WTC11 (cell line): ENCODE results near the gene DDX39A. TPM values are rescaled to one million over a fixed set of nuclear protein-coding genes. Genes with fewer than 3 reads are reported as not detected.

Source experiments
- CREM ChIP-seq: sonication (generic); formaldehyde crosslinking; IDR thresholded peaks from 2 replicates; pipeline ENCODE4 v1.8.1; 2022; ENCODE audit warnings: mild to moderate bottlenecking, missing genetic modification reagents, moderate library complexity
- ELF4 ChIP-seq: sonication (generic); formaldehyde crosslinking; IDR thresholded peaks from 2 replicates; pipeline ENCODE4 v1.8.1; 2022; ENCODE audit warnings: low read depth, mild to moderate bottlenecking, moderate library complexity, missing genetic modification reagents
- EMX1 ChIP-seq: fragments of 250-450 bp; sonication (Bioruptor Pico); IDR thresholded peaks from 2 replicates; pipeline ENCODE4 v1.8.0; 2021; ENCODE audit warnings: mild to moderate bottlenecking
- ETV6 ChIP-seq: sonication (generic); formaldehyde crosslinking; IDR thresholded peaks from 2 replicates; pipeline ENCODE4 v1.8.1; 2022; ENCODE audit warnings: mild to moderate bottlenecking, missing genetic modification reagents
- FOXJ3 ChIP-seq: sonication (generic); formaldehyde crosslinking; IDR thresholded peaks from 2 replicates; pipeline ENCODE4 v1.9.0; 2021; ENCODE audit warnings: missing genetic modification reagents, mild to moderate bottlenecking, borderline replicate concordance
- GABPB1 ChIP-seq: sonication (generic); formaldehyde crosslinking; IDR thresholded peaks from 2 replicates; pipeline ENCODE4 v1.8.1; 2023; ENCODE audit warnings: mild to moderate bottlenecking, missing genetic modification reagents
- JAZF1 ChIP-seq: fragments of 250-450 bp; sonication (Bioruptor Pico); IDR thresholded peaks from 2 replicates; pipeline ENCODE4 v1.9.0; 2021; ENCODE audit warnings: moderate library complexity, mild to moderate bottlenecking, inconsistent platforms
- KAT7 ChIP-seq: sonication (generic); formaldehyde crosslinking; IDR thresholded peaks from 2 replicates; pipeline ENCODE4 v1.8.1; 2023; ENCODE audit warnings: missing genetic modification reagents, mild to moderate bottlenecking, borderline replicate concordance
- NFE2L1 ChIP-seq: sonication (generic); formaldehyde crosslinking; IDR thresholded peaks from 2 replicates; pipeline ENCODE4 v1.8.1; 2023; ENCODE audit warnings: missing genetic modification reagents
- PRRX2 ChIP-seq: fragments of 250-450 bp; sonication (Bioruptor Pico); IDR thresholded peaks from 2 replicates; pipeline ENCODE4 v1.8.0; 2021; ENCODE audit warnings: mild to moderate bottlenecking
- TEAD4 ChIP-seq: sonication (generic); formaldehyde crosslinking; IDR thresholded peaks from 2 replicates; pipeline ENCODE4 v1.8.0; 2022; ENCODE audit warnings: mild to moderate bottlenecking, missing genetic modification reagents
- ZNF121 ChIP-seq: sonication (generic); formaldehyde crosslinking; IDR thresholded peaks from 2 replicates; pipeline ENCODE4 v1.8.0; 2023; ENCODE audit warnings: missing genetic modification reagents
- ZNF232 ChIP-seq: sonication (generic); formaldehyde crosslinking; IDR thresholded peaks from 2 replicates; pipeline ENCODE4 v1.8.0; 2022; ENCODE audit warnings: mild to moderate bottlenecking, missing genetic modification reagents
- ZNF396 ChIP-seq: fragments of 250-450 bp; sonication (Bioruptor Pico); IDR thresholded peaks from 2 replicates; pipeline ENCODE4 v1.8.0; 2021; ENCODE audit warnings: mild to moderate bottlenecking, moderate library complexity, borderline replicate concordance
- total RNA-seq: library from RNA; stranded (reverse); gene quantifications from 3 replicates; pipeline ENCODE4 v1.2.3, GENCODE V29; 2021
- TF ChIP-seq, protein P1 (sequence below): fragments of 250-450 bp; sonication (Bioruptor Pico); IDR thresholded peaks from 2 replicates; pipeline ENCODE4 v2.1.2; 2022; ENCODE audit warnings: mild to moderate bottlenecking, moderate library complexity
- TF ChIP-seq, protein P2 (sequence below): sonication (generic); formaldehyde crosslinking; IDR thresholded peaks from 2 replicates; pipeline ENCODE4 v1.8.0; 2022; ENCODE audit warnings: mild to moderate bottlenecking, missing genetic modification reagents
- TF ChIP-seq, protein P3 (sequence below): sonication (generic); formaldehyde crosslinking; IDR thresholded peaks from 2 replicates; pipeline ENCODE4 v1.8.1; 2022; ENCODE audit warnings: low read depth, mild to moderate bottlenecking, moderate library complexity, missing genetic modification reagents, borderline replicate concordance
- TF ChIP-seq, protein P4 (sequence below): sonication (generic); formaldehyde crosslinking; IDR thresholded peaks from 2 replicates; pipeline ENCODE4 v1.8.0; 2022; ENCODE audit warnings: mild to moderate bottlenecking, missing genetic modification reagents
- TF ChIP-seq, protein P5 (sequence below): fragments of 200-600 bp; IDR thresholded peaks from 2 replicates; pipeline ENCODE4 v1.8.0; 2022; ENCODE audit warnings: antibody characterized with exemption
- TF ChIP-seq, protein P6 (sequence below): fragments of 250-450 bp; sonication (Bioruptor Pico); IDR thresholded peaks from 2 replicates; pipeline ENCODE4 v1.9.0; 2021; ENCODE audit warnings: mild to moderate bottlenecking
- TF ChIP-seq, protein P7 (sequence below): sonication (generic); formaldehyde crosslinking; IDR thresholded peaks from 2 replicates; pipeline ENCODE4 v1.8.0; 2022; ENCODE audit warnings: mild to moderate bottlenecking, missing genetic modification reagents
- TF ChIP-seq, protein P8 (sequence below): sonication (generic); formaldehyde crosslinking; IDR thresholded peaks from 2 replicates; pipeline ENCODE4 v1.8.1; 2022; ENCODE audit warnings: low read depth, missing genetic modification reagents, borderline replicate concordance
- TF ChIP-seq, protein P9 (sequence below): fragments of 250-450 bp; sonication (Bioruptor Pico); conservative IDR thresholded peaks from 2 replicates; pipeline ENCODE4 v1.9.0; 2021; ENCODE audit warnings: mild to moderate bottlenecking
- TF ChIP-seq, protein P10 (sequence below): sonication (generic); formaldehyde crosslinking; IDR thresholded peaks from 2 replicates; pipeline ENCODE4 v1.8.1; 2023; ENCODE audit warnings: mild to moderate bottlenecking, missing genetic modification reagents

DDX39A gene
- total RNA-seq, 1 experiment from 2014 or later = 136 TPM

DNA sequence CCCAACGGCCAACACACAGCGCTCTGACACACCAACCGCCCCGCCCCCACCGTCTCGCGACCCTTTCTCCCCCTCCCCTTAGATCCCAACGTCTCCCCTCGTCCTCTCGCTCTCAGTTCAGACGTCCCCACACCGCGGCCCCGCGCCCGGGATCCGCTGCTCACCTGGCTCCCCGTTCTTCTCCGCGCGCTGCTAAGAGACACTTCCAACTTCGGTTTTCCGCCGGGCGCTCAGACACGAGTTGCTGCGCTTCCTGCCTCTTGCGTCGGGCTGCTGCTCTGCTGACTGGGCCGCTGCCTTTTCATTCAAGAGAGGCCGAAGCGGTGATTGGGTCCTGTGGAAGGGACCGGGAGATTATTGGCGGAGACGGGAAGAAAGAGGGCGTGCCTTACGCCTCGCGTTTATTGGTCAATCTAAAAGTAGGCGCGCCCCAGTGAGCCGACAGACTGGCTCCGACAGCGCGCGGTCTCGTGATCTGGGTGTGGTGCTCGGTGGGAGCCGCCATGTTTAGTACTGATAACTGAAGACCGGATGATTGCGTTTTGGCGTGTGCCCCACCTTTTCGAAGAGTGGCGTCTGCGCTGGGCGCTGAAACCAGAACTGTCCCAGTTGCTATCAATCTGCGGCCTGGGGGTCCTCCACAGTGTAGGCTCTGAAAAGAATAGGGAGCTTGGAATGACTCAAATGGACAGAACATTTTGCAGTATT, at the start of gene DDX39A (continued):
- TF ChIP-seq, protein P1, sequence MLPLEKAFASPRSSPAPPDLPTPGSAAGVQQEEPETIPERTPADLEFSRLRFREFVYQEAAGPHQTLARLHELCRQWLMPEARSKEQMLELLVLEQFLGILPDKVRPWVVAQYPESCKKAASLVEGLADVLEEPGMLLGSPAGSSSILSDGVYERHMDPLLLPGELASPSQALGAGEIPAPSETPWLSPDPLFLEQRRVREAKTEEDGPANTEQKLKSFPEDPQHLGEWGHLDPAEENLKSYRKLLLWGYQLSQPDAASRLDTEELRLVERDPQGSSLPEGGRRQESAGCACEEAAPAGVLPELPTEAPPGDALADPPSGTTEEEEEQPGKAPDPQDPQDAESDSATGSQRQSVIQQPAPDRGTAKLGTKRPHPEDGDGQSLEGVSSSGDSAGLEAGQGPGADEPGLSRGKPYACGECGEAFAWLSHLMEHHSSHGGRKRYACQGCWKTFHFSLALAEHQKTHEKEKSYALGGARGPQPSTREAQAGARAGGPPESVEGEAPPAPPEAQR (CRISPR knock-in tag) = no peak
- TF ChIP-seq ZNF121 (CRISPR knock-in tag) = no peak
- TF ChIP-seq EMX1 (CRISPR knock-in tag) = no peak
- no peak for TF ChIP-seq PRRX2 (CRISPR knock-in tag)
- peak; percentile 91; the same call in 1 of the 2 replicates for TF ChIP-seq ZNF232
- TF ChIP-seq, protein P2, sequence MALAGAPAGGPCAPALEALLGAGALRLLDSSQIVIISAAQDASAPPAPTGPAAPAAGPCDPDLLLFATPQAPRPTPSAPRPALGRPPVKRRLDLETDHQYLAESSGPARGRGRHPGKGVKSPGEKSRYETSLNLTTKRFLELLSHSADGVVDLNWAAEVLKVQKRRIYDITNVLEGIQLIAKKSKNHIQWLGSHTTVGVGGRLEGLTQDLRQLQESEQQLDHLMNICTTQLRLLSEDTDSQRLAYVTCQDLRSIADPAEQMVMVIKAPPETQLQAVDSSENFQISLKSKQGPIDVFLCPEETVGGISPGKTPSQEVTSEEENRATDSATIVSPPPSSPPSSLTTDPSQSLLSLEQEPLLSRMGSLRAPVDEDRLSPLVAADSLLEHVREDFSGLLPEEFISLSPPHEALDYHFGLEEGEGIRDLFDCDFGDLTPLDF (CRISPR knock-in tag) = no peak
- TF ChIP-seq, protein P3, sequence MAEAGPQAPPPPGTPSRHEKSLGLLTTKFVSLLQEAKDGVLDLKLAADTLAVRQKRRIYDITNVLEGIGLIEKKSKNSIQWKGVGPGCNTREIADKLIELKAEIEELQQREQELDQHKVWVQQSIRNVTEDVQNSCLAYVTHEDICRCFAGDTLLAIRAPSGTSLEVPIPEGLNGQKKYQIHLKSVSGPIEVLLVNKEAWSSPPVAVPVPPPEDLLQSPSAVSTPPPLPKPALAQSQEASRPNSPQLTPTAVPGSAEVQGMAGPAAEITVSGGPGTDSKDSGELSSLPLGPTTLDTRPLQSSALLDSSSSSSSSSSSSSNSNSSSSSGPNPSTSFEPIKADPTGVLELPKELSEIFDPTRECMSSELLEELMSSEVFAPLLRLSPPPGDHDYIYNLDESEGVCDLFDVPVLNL (CRISPR knock-in tag) = peak; percentile 71
- TF ChIP-seq, protein P4, sequence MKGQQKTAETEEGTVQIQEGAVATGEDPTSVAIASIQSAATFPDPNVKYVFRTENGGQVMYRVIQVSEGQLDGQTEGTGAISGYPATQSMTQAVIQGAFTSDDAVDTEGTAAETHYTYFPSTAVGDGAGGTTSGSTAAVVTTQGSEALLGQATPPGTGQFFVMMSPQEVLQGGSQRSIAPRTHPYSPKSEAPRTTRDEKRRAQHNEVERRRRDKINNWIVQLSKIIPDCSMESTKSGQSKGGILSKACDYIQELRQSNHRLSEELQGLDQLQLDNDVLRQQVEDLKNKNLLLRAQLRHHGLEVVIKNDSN (CRISPR knock-in tag) = peak; percentile 86
- no peak for TF ChIP-seq ELF4 (CRISPR knock-in tag)
- no peak for TF ChIP-seq KAT7 (CRISPR knock-in tag)
- no peak for TF ChIP-seq TEAD4 (CRISPR knock-in tag)
- no peak for TF ChIP-seq FOXJ3
- no peak for TF ChIP-seq JAZF1 (CRISPR knock-in tag)
- TF ChIP-seq GABPB1 (CRISPR knock-in tag) = no peak; the same call in none of the 2 replicates
- TF ChIP-seq, protein P5, sequence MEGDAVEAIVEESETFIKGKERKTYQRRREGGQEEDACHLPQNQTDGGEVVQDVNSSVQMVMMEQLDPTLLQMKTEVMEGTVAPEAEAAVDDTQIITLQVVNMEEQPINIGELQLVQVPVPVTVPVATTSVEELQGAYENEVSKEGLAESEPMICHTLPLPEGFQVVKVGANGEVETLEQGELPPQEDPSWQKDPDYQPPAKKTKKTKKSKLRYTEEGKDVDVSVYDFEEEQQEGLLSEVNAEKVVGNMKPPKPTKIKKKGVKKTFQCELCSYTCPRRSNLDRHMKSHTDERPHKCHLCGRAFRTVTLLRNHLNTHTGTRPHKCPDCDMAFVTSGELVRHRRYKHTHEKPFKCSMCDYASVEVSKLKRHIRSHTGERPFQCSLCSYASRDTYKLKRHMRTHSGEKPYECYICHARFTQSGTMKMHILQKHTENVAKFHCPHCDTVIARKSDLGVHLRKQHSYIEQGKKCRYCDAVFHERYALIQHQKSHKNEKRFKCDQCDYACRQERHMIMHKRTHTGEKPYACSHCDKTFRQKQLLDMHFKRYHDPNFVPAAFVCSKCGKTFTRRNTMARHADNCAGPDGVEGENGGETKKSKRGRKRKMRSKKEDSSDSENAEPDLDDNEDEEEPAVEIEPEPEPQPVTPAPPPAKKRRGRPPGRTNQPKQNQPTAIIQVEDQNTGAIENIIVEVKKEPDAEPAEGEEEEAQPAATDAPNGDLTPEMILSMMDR = no peak
- TF ChIP-seq, protein P6, sequence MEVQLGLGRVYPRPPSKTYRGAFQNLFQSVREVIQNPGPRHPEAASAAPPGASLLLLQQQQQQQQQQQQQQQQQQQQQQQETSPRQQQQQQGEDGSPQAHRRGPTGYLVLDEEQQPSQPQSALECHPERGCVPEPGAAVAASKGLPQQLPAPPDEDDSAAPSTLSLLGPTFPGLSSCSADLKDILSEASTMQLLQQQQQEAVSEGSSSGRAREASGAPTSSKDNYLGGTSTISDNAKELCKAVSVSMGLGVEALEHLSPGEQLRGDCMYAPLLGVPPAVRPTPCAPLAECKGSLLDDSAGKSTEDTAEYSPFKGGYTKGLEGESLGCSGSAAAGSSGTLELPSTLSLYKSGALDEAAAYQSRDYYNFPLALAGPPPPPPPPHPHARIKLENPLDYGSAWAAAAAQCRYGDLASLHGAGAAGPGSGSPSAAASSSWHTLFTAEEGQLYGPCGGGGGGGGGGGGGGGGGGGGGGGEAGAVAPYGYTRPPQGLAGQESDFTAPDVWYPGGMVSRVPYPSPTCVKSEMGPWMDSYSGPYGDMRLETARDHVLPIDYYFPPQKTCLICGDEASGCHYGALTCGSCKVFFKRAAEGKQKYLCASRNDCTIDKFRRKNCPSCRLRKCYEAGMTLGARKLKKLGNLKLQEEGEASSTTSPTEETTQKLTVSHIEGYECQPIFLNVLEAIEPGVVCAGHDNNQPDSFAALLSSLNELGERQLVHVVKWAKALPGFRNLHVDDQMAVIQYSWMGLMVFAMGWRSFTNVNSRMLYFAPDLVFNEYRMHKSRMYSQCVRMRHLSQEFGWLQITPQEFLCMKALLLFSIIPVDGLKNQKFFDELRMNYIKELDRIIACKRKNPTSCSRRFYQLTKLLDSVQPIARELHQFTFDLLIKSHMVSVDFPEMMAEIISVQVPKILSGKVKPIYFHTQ (CRISPR knock-in tag) = no peak
- TF ChIP-seq, protein P7, sequence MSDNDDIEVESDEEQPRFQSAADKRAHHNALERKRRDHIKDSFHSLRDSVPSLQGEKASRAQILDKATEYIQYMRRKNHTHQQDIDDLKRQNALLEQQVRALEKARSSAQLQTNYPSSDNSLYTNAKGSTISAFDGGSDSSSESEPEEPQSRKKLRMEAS = peak; percentile 97
- TF ChIP-seq NFE2L1 (CRISPR knock-in tag) = peak; percentile 56
- TF ChIP-seq, protein P8, sequence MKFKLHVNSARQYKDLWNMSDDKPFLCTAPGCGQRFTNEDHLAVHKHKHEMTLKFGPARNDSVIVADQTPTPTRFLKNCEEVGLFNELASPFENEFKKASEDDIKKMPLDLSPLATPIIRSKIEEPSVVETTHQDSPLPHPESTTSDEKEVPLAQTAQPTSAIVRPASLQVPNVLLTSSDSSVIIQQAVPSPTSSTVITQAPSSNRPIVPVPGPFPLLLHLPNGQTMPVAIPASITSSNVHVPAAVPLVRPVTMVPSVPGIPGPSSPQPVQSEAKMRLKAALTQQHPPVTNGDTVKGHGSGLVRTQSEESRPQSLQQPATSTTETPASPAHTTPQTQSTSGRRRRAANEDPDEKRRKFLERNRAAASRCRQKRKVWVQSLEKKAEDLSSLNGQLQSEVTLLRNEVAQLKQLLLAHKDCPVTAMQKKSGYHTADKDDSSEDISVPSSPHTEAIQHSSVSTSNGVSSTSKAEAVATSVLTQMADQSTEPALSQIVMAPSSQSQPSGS (CRISPR knock-in tag) = no peak
- 0 out of 2 replicates have a peak, but pooled peaks have one; percentile 69 for TF ChIP-seq CREM
- TF ChIP-seq, protein P9, sequence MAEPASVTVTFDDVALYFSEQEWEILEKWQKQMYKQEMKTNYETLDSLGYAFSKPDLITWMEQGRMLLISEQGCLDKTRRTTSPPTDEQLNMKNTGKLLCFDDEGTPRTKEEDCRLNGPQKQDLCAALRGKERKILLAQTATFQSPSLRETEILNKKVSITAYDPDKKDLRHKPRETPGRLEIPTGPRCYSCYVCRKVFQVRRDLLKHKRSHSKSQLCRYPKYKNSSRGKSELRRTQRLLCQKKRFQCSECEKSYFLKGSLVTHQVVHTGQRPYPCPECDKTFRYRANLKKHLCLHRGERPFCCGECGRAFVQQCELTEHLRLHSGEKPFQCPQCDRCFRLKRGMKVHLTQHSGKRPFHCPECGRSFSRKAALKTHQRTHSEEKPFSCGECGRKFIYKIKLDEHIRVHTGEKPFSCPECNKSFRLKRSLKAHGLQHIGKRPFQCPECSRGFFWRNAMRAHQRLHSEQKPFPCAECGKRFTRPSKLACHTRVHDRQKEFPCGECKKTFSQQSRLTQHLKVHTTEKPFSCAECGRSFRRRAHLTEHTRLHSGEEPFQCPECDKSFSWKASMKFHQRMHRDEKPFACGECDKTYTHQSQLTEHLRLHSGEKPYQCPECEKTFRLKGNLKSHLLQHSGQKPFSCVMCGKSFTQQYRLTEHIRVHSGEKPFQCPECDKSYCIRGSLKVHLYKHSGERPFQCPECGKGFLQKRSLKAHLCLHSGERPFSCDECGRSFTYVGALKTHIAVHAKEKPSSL = no peak
- no peak for TF ChIP-seq ZNF396 (CRISPR knock-in tag)
- 0 out of 2 replicates have a peak, but pooled peaks have one; percentile 9 for TF ChIP-seq ETV6 (CRISPR knock-in tag)
- TF ChIP-seq, protein P10, sequence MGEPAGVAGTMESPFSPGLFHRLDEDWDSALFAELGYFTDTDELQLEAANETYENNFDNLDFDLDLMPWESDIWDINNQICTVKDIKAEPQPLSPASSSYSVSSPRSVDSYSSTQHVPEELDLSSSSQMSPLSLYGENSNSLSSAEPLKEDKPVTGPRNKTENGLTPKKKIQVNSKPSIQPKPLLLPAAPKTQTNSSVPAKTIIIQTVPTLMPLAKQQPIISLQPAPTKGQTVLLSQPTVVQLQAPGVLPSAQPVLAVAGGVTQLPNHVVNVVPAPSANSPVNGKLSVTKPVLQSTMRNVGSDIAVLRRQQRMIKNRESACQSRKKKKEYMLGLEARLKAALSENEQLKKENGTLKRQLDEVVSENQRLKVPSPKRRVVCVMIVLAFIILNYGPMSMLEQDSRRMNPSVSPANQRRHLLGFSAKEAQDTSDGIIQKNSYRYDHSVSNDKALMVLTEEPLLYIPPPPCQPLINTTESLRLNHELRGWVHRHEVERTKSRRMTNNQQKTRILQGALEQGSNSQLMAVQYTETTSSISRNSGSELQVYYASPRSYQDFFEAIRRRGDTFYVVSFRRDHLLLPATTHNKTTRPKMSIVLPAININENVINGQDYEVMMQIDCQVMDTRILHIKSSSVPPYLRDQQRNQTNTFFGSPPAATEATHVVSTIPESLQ (CRISPR knock-in tag) = no peak
